GM13976 (cell line): Measurements from ENCODE around the gene B3GALT2.
"Not testable (repeated sequence)": the region's sequence is repeated elsewhere in the genome, so short reads cannot be mapped to it uniquely, and the experiment has no call there.

ENCODE experiments used
- DNase-seq: peaks from one replicate; pipeline ENCODE4 v3.0.0; 2012; ENCODE audit warnings: low spot score
- CTCF ChIP-seq: IDR thresholded peaks from 2 replicates; pipeline ENCODE4 v1.5.1; 2012; ENCODE audit warnings: borderline replicate concordance, mild to moderate bottlenecking; ENCODE audit not compliant: insufficient read depth; ENCODE audit errors: extremely low read depth, missing control alignments, control extremely low read depth
- in situ Hi-C: fragments of 300-500 bp; cut with MboI; formaldehyde crosslinking; loops from one replicate; pipeline ENCODE4 v1.12.0; 2022; ENCODE audit warnings: low sequenced_read_pairs, mixed read lengths, inconsistent platforms; ENCODE audit not compliant: unreplicated experiment

Gene B3GALT2

GRCh38 chr1:193192586-193192985, 6.2 kb upstream of the B3GALT2 start:
- no peak for TF ChIP-seq CTCF
- in situ Hi-C loops: no loop called here
- DNase-seq: no peak

GRCh38 chr1:193190096-193190744, 3.8 kb upstream of the B3GALT2 start:
- TF ChIP-seq CTCF: no peak
- in situ Hi-C loops: no loop called here
- DNase-seq: no peak

- no peak for TF ChIP-seq CTCF
- DNase-seq: no peak
- in situ Hi-C loops: no loop called here
Measured at GRCh38 chr1:193189442-193190095, 3.2 kb upstream of the B3GALT2 start.

GRCh38 chr1:193188915-193189314, 2.5 kb upstream of the B3GALT2 start:
- DNase-seq, in situ Hi-C loops: not testable (repeated sequence)

GRCh38 chr1:193187114-193187513, 701 bp upstream of the B3GALT2 start:
- DNase-seq: no peak

GRCh38 chr1:193185211-193185610, 1.2 kb downstream of the B3GALT2 start:
- TF ChIP-seq CTCF: no peak
- no peak for DNase-seq
- in situ Hi-C loops: no loop called here

More at GRCh38 chr1:193187114-193187513, 701 bp upstream of the B3GALT2 start:
- in situ Hi-C loops: no loop called here
- no peak for TF ChIP-seq CTCF

GRCh38 chr1:193184776-193185175, 1.6 kb downstream of the B3GALT2 start:
- DNase-seq: no peak
- TF ChIP-seq CTCF: no peak
- in situ Hi-C loops: no loop called here
